ENCODE measurements around the gene SERP2. TPM values are rescaled to one million over a fixed set of nuclear protein-coding genes. Genes with fewer than 3 reads are reported as not detected.

Gene SERP2
- total and polyA plus RNA-seq, 2 of the 13 experiments (the other 11 are each of a cell fraction or from before 2014, with no cell fraction given), result not detected

GRCh38 chr13:44385401-44385800 lies 11.8 kb downstream of the SERP2 start (continued):
- TF ChIP-seq, protein P1, sequence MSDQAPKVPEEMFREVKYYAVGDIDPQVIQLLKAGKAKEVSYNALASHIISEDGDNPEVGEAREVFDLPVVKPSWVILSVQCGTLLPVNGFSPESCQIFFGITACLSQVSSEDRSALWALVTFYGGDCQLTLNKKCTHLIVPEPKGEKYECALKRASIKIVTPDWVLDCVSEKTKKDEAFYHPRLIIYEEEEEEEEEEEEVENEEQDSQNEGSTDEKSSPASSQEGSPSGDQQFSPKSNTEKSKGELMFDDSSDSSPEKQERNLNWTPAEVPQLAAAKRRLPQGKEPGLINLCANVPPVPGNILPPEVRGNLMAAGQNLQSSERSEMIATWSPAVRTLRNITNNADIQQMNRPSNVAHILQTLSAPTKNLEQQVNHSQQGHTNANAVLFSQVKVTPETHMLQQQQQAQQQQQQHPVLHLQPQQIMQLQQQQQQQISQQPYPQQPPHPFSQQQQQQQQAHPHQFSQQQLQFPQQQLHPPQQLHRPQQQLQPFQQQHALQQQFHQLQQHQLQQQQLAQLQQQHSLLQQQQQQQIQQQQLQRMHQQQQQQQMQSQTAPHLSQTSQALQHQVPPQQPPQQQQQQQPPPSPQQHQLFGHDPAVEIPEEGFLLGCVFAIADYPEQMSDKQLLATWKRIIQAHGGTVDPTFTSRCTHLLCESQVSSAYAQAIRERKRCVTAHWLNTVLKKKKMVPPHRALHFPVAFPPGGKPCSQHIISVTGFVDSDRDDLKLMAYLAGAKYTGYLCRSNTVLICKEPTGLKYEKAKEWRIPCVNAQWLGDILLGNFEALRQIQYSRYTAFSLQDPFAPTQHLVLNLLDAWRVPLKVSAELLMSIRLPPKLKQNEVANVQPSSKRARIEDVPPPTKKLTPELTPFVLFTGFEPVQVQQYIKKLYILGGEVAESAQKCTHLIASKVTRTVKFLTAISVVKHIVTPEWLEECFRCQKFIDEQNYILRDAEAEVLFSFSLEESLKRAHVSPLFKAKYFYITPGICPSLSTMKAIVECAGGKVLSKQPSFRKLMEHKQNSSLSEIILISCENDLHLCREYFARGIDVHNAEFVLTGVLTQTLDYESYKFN (CRISPR knock-in tag; conservative IDR thresholded peaks at IDR 0.05), result no peak
- TF ChIP-seq, protein P2, sequence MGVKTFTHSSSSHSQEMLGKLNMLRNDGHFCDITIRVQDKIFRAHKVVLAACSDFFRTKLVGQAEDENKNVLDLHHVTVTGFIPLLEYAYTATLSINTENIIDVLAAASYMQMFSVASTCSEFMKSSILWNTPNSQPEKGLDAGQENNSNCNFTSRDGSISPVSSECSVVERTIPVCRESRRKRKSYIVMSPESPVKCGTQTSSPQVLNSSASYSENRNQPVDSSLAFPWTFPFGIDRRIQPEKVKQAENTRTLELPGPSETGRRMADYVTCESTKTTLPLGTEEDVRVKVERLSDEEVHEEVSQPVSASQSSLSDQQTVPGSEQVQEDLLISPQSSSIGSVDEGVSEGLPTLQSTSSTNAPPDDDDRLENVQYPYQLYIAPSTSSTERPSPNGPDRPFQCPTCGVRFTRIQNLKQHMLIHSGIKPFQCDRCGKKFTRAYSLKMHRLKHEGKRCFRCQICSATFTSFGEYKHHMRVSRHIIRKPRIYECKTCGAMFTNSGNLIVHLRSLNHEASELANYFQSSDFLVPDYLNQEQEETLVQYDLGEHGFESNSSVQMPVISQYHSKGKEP (CRISPR knock-in tag; IDR thresholded peaks at IDR 0.05), result no peak
- TF ChIP-seq IRF1 (CRISPR knock-in tag; IDR thresholded peaks at IDR 0.05; ENCODE audit: low read depth) (no peak), KMT2B (CRISPR knock-in tag; IDR thresholded peaks at IDR 0.05) (no peak), ZNF451 (CRISPR knock-in tag; IDR thresholded peaks at IDR 0.05) (no peak), MYNN (CRISPR knock-in tag; IDR thresholded peaks at IDR 0.05; ENCODE audit: low read depth) (no peak), ZNF792 (CRISPR knock-in tag; IDR thresholded peaks at IDR 0.05) (no peak), ARHGAP35 (CRISPR knock-in tag; IDR thresholded peaks at IDR 0.05; ENCODE audit: borderline replicate concordance) (no peak)

Measured in HepG2 (cell line).